GDM1 (cell line): ENCODE data around the gene MDH2.
"Not testable (repeated sequence)": the region's sequence is repeated elsewhere in the genome, so short reads cannot be mapped to it uniquely, and the experiment has no call there.

Experiments used
- DNase-seq: peaks from one replicate; lab custom pipeline; 2025; lab: John Stamatoyannopoulos, UW

The MDH2 gene

DNA sequence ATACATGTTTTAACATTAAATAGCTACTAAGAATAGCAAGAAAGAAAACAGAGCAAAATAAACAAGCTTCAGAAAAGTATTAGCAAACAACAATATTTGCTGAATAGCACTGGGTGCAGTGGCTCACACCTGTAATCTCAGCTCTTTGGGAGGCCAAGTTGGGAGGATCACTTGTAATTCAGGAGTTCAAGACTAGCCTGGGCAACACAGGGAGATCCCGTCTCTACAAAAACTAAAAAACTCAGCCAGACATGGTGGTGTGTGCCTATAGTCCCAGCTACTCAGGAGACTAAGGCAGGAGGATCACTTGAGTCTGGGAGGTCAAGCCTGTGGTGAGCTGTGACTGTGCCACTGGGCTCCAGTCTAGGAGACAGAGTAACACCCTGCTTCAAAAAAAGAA lies 66.8 kb downstream of the MDH2 start:
- DNase-seq = not testable (repeated sequence)
